Myocyte (in vitro differentiated cells): ENCODE data around the gene OR7G2. TPM values are rescaled to one million over a fixed set of nuclear protein-coding genes. Genes with fewer than 3 reads are reported as not detected.
"Not testable (repeated sequence)": the region's sequence is repeated elsewhere in the genome, so short reads cannot be mapped to it uniquely, and the experiment has no call there.

ENCODE experiments used
- DNase-seq: peaks from one replicate; pipeline ENCODE4 v3.0.0-alpha.2; 2012; ENCODE audit warnings: low read depth
- total RNA-seq: library from RNA; depleted of rRNA; stranded (reverse); fragments of >200 nt; gene quantifications from 2 replicates; pipeline ENCODE4 v1.2.3, GENCODE V29; 2014

Gene OR7G2
- total RNA-seq, 1 donor from 2014 or later, result not detected

GRCh38 chr19:9075064-9075949, 32.0 kb downstream of the OR7G2 start:
- DNase-seq, result peak; percentile 75

GRCh38 chr19:9073806-9074205, 33.5 kb downstream of the OR7G2 start:
- DNase-seq, result no peak

GRCh38 chr19:9071720-9072119, 35.6 kb downstream of the OR7G2 start:
- not testable (repeated sequence) for DNase-seq

GRCh38 chr19:9070066-9070465, 37.2 kb downstream of the OR7G2 start:
- no peak for DNase-seq

GRCh38 chr19:9065457-9066014, 41.7 kb downstream of the OR7G2 start:
- no peak for DNase-seq

GRCh38 chr19:9061879-9062278, 45.4 kb downstream of the OR7G2 start:
- no peak for DNase-seq

- no peak for DNase-seq
These were observed 46.5 kb downstream of the OR7G2 start for GRCh38 chr19:9060564-9061340.

- DNase-seq, result no peak
These were observed 48.2 kb downstream of the OR7G2 start for GRCh38 chr19:9058905-9059667.

GRCh38 chr19:9057505-9058258, 49.6 kb downstream of the OR7G2 start:
- DNase-seq, result no peak

- not testable (repeated sequence) for DNase-seq
These were observed 51.1 kb downstream of the OR7G2 start for GRCh38 chr19:9056131-9056530.

- no peak for DNase-seq
These were observed 52.5 kb downstream of the OR7G2 start for GRCh38 chr19:9054765-9055164.

- DNase-seq, result no peak
These were observed 53.1 kb downstream of the OR7G2 start for GRCh38 chr19:9054207-9054606.

- not testable (repeated sequence) for DNase-seq
These were observed 53.6 kb downstream of the OR7G2 start for GRCh38 chr19:9053674-9054073.

- DNase-seq, result no peak
These were observed 54.4 kb downstream of the OR7G2 start for GRCh38 chr19:9052894-9053293.

Other genes starting within 250 kb of the OR7G2 start
- gene MUC16, start 97.1 kb downstream of the OR7G2 start, total RNA-seq, result not detected in 2 replicates
- not detected in 2 replicates for gene OR1M1, start 20.4 kb downstream of the OR7G2 start, total RNA-seq
- not detected in 2 replicates for gene OR7G1, start 8.3 kb upstream of the OR7G2 start, total RNA-seq
- not detected in 2 replicates for gene OR7G3, start 19.5 kb upstream of the OR7G2 start, total RNA-seq
- gene ZNF317, start 32.9 kb upstream of the OR7G2 start, total RNA-seq, result 24.7 and 26.0 TPM in 2 replicates
- gene OR7D2, start 71.5 kb upstream of the OR7G2 start, total RNA-seq, result 0.21 TPM in 1 of 2 replicates, not detected in the other
- gene OR7D4, start 112.1 kb upstream of the OR7G2 start, total RNA-seq, result not detected in 2 replicates
- not detected in 2 replicates for gene OR7E24, start 143.5 kb upstream of the OR7G2 start, total RNA-seq
- 17.1 and 18.5 TPM in 2 replicates for gene ZNF699, start 202.4 kb upstream of the OR7G2 start, total RNA-seq
- 4.4 and 8.1 TPM in 2 replicates for gene ZNF559, start 216.7 kb upstream of the OR7G2 start, total RNA-seq